ENCODE results near the gene GOLGA8F.
"Not testable (repeated sequence)": the region's sequence is repeated elsewhere in the genome, so short reads cannot be mapped to it uniquely, and the experiment has no call there.

- TF ChIP-seq POLR2A (IDR thresholded peaks at IDR 0.05; ENCODE audit: borderline replicate concordance, extremely low read depth, insufficient read depth, insufficient read length); CTCF (IDR thresholded peaks at IDR 0.05 in 2 of 3, conservative IDR thresholded peaks at IDR 0.05 in 1 of 3; ENCODE audit: borderline replicate concordance in 1 of 3, insufficient read depth in 1 of 3, low read depth in 2 of 3, low read length in 2 of 3); REST (IDR thresholded peaks at IDR 0.05; ENCODE audit: low read depth): not testable (repeated sequence)
Measured at GRCh38 chr15:28402774-28403435, 24.4 kb downstream of the GOLGA8F start.

Data from HCT116 (cell line).